NCI-H187 (cell line): ENCODE measurements around the gene CA9.
A peak's percentile ranks its signal among the peaks of the same experiment; 100 is the strongest.
"Not testable (repeated sequence)": the region's sequence is repeated elsewhere in the genome, so short reads cannot be mapped to it uniquely, and the experiment has no call there.

Experiments used
- DNase-seq, 2 experiments: peaks; one replicate each; lab custom pipeline; 2025; lab: John Stamatoyannopoulos, UW

Gene CA9

GRCh38 chr9:35673132-35674024 is at the start of gene CA9:
Gene CA9, plus strand, starts transcription at chr9:35673928. Its CDS starts 32 bp downstream, at chr9:35673960.
- no peak for DNase-seq

DNA sequence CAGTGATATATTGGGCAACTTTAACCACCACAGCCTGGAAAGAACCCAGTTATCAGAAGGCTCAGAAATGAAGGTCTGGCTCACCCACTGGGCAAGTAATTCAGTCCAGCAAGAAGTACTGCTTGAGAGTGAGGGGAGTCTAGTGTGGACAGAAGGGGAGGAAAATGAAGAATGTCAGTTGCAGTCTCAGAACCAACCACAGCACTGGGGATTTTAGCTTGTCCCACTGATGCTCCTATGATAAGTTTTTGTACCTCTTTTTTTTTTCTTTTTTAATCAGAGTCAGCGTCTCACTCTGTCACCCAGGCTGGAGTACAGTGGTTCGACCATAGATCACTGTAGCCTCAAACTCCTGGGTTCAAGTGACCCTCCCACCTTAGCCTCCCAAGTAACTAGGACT is 46.2 kb upstream of the CA9 start:
- no peak for DNase-seq

- DNase-seq, result no peak
Measured at GRCh38 chr9:35628389-35628991, 45.2 kb upstream of the CA9 start.

DNA sequence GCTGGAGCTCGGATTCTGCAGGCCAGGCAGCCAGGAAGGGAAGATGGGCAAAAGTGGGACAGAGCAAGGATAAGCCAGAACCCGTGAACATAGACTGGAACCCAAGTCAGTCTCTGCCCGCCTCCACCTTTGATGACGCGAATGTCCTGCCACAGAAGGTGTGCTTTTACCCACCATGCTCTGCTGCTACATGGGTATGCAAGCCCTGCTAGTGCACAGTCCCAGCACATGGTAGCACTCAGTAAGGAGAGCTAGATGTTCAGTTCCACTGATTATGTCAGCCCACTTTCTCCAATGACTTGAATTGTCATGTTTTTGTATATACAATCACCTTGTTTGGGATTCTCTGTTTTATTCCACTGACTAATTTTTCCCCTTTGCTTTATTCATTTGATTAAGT is 44.1 kb upstream of the CA9 start:
- DNase-seq, result no peak

GRCh38 chr9:35635730-35636129 is 38.0 kb upstream of the CA9 start:
- DNase-seq, result no peak

DNA sequence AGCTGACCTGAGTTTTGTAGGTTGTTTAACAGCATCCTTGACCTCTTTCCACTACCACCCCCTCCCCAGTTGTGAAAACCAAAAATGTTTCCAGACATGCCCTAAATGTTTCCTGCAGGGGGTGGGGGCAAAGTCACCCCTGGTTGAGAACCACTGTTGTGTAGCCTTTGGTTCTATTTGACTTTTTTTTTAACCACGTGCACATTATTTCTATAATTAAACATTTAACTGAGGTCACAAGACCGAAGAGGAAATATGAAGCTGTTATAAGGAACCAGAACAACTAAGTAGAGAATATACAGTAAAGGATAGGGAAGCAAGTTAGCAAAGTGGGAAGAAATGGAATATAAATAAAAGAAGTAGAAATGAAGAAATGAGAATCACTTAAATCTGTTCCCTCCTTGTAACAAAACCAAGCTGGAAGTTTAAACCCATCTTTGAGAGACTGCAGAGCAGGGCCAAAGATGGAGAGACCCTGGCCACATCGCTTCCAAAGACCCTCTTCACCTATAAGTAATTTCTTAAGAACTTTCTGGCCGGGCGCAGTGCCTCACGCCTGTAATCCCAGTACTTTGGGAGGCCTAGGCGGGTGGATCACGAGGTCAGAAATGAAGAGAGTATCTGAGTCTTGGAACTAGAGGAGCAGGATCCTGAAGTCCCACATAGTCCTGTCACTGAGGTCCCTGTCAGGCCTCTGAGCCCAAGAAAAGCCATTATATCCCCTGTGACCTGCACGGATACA is 37.4 kb upstream of the CA9 start:
- no peak for DNase-seq

DNA sequence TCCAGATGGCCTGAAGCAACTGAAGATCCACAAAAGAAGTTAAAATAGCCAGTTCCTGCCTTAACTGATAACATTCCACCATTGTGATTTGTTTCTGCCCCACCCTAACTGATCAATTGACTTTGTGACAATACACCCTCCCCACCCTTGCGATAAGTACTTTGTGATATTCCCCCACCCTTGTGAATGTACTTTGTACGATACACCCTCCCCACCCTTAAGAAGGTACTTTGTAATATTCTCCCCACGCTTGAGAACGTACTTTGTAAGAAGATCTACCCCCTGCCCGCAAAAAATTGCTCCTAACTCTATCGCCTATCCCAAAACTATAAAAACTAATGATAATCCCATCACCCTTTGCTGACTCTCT is 36.9 kb upstream of the CA9 start:
- not testable (repeated sequence) for DNase-seq

GRCh38 chr9:35637427-35637955 is 36.2 kb upstream of the CA9 start:
- not testable (repeated sequence) for DNase-seq

DNA sequence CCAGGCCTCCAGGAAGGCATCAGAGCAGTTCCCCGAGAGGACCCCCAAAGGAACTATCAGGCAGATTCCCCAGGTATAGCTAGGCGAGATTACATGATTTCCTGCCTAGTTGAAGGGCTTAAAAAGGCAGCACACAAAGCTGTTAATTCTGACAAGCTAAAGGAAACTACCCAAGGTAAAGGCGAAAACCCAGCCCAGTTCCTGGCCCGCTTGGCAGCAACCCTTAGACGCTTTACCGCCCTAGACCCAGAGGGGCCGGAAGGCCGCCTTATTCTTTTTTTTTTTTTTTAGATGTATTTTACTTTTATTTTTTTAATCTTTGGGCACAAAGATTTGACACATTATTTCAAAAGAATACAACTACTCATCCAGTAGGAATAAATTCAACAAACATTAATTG is 35.0 kb upstream of the CA9 start:
- DNase-seq, result not testable (repeated sequence)

DNA sequence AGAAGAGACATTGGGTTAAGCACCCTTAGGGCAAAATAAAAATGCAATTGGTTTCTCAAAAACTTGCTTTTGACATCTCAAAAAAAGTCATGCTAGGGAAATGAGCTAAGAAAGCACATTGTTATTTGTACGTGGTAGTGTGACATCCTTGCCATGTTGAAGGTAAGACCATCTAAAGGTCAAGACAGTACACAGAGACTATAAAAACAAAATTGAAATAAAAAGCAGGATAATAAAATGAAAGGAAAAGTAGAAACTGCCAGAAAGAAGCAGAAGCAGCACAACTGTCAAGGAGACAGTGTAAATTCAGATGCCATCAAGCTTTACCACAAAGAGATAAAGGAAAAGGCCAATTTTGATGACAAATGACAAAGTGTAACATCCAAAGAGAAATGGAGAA is 34.5 kb upstream of the CA9 start:
- DNase-seq, result not testable (repeated sequence)

DNA sequence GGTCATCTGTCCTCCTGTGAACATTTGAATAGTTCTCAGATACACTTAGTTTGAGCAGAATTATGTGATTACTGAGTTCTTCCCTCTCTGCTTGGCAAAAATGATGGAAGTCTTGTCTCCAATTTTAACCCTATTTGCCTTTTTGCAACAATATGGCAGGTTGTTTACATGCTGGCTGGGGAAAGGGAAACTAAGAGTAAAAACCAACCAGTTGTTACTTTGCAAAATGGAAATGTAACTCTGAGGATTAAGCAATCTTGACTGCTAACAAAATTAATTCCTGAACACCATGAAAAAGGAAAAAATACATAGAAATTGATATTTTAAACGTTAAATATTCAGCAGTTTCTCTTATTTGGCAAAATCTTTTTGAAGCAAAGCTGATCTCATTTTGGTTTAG is 34.1 kb upstream of the CA9 start:
- no peak for DNase-seq

GRCh38 chr9:35640431-35640830 is 33.3 kb upstream of the CA9 start:
- not testable (repeated sequence) for DNase-seq

GRCh38 chr9:35641478-35641877 is 32.2 kb upstream of the CA9 start:
- not testable (repeated sequence) for DNase-seq

DNA sequence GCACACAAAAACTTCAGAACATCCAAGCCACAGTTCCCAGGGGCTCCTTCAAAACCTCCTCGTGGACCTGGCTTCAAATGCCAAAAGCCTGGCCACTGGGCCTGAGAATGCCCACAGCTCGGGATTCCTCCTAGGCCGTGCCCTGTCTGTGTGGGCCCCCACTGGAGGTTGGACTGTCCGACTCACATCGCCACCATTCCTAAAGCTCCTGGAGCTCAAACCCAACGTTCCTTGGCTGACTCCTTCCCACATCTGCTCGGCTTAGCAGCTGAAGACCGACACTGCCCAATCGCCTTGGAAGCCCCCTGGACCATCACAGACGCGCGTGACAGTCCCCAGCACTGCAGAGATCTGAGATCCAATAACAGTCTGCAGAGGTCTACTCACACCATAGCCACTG is 30.7 kb upstream of the CA9 start:
- no peak for DNase-seq

DNA sequence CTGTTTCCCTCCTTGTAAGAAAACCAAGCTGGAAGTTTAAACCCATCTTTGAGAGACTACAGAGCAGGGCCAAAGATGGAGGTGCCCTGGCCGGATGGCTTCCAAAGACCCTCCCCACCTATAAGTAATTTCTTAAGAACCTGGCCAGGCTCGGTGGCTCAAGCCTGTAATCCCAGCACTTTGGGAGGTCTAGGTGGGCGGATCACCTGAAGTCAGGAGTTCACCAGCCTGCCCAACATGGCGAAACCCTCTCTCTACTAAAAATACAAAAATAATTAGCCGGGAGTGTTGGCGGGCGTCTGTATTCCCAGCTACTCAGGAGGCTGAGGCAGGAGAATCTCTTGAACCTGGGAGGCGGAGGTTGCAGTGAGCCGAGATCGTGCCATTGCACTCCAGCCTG is 28.0 kb upstream of the CA9 start:
- DNase-seq, result not testable (repeated sequence)

DNA sequence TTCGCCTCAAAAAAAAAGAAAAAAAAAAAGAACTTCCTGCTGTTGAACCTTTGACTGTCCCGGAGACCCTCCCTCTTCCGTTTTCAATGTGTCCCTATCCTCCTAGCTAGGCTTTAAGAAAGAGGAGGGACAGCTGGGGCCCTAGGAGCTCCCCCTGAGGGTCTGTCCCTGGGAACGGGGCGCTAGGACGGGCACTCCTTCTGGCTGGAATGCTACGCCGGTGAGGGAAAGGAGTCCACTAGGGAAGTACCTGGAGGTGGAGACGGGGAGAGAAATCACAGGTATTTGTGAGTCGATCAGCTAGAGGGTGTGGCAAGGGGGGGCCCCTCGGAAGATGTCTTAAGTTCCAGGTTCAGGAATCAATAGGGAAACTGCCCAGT is 27.6 kb upstream of the CA9 start:
- no peak for DNase-seq

- DNase-seq, result peak; percentile 35 to 36
Measured at GRCh38 chr9:35646533-35647265, 27.0 kb upstream of the CA9 start.

- no peak for DNase-seq
Measured at GRCh38 chr9:35649431-35650340, 24.0 kb upstream of the CA9 start.

DNA sequence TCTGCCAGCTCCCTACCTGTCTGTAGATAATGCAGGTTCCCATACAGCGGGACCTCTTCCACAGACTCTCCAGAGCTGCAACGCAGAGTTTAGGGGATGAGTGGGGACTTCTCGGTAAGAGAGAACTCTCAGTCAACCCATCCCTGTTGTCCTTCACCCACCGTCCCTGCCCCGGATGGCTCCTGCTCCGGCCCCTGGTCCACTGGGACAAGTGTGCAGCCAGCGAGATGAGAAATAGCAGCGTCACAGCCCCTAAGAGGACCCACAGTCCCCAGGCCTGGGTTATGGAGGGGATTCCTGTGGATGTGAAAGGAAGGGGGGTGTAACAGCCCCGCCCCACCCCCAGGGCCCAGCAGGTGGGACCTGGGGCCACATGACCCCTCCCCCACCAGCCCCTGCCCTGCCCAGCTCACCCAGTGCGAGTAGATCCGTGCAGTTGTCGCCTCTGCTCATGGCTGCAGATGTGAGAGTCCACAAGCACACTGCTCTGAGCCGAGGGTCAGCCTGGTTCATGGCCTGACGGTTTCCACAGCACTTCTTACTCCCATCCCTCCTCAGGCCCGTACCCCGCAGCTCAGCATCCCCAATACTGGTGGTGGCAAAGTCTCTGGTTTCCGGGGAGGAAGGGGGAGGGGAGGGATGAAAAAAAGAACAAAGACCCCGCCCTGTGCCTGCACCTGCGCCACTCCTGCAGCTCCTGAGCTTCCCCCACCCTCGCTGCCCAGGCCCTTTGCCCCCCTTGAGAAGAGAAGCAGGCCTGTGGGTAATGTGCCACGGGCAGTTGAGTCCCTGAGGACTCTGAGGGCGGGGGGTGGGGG is 23.2 kb upstream of the CA9 start, which contains the start of gene SIT1:
TSS of gene SIT1 (minus strand) at position 591 of the 818 bp plus-strand sequence. CDS start at position 513, 78 bp downstream.
- DNase-seq, result peak in 1 of 2 experiments; percentile 24
